HFFc6 (cell line): ENCODE measurements around the gene EPB42. TPM values are rescaled to one million over a fixed set of nuclear protein-coding genes. Genes with fewer than 3 reads are reported as not detected.
"Not testable (repeated sequence)": the region's sequence is repeated elsewhere in the genome, so short reads cannot be mapped to it uniquely, and the experiment has no call there.

ENCODE experiments used
- DNase-seq: peaks from one replicate; pipeline ENCODE4 v3.0.0-alpha.2; 2018
- H3K27ac Mint-ChIP-seq: 2 replicates; pipeline ENCODE4 v1.8.0; 2020; ENCODE audit warnings: mild to moderate bottlenecking, mixed read lengths
- H3K27me3 Mint-ChIP-seq: 2 replicates; pipeline ENCODE4 v1.8.0; 2021; ENCODE audit warnings: mild to moderate bottlenecking, moderate library complexity, mixed read lengths; ENCODE audit not compliant: insufficient read depth
- H3K36me3 Mint-ChIP-seq: 2 replicates; pipeline ENCODE4 v1.8.0; 2021; ENCODE audit warnings: low read depth, mixed read lengths
- H3K4me1 Mint-ChIP-seq: 2 replicates; pipeline ENCODE4 v1.8.0; 2020; ENCODE audit warnings: low read depth, mixed read lengths
- H3K4me3 Mint-ChIP-seq: 2 replicates; pipeline ENCODE4 v1.8.0; 2020; ENCODE audit warnings: mild to moderate bottlenecking, moderate library complexity, mixed read lengths
- H3K9me3 Mint-ChIP-seq: 2 replicates; pipeline ENCODE4 v1.8.0; 2020; ENCODE audit warnings: mild to moderate bottlenecking, mixed read lengths
- CTCF ChIP-seq: fragments of 200-600 bp; sonication (generic); IDR thresholded peaks from 2 replicates; pipeline ENCODE4 v1.5.0; 2021; ENCODE audit warnings: antibody characterized with exemption, mild to moderate bottlenecking
- total RNA-seq, 6 experiments: library from RNA; stranded (reverse); fragmentation: NEBNext Ultra II Directional; extraction: Animal tissue kit (Norgen Biotek cat#: 25700); gene quantifications; 2 replicates in 1 of 6; 3 replicates in 5 of 6; pipeline ENCODE4 v1.2.3, GENCODE V29; 2021

Gene EPB42
- total RNA-seq, 6 experiments from 2014 or later, result not detected

DNA sequence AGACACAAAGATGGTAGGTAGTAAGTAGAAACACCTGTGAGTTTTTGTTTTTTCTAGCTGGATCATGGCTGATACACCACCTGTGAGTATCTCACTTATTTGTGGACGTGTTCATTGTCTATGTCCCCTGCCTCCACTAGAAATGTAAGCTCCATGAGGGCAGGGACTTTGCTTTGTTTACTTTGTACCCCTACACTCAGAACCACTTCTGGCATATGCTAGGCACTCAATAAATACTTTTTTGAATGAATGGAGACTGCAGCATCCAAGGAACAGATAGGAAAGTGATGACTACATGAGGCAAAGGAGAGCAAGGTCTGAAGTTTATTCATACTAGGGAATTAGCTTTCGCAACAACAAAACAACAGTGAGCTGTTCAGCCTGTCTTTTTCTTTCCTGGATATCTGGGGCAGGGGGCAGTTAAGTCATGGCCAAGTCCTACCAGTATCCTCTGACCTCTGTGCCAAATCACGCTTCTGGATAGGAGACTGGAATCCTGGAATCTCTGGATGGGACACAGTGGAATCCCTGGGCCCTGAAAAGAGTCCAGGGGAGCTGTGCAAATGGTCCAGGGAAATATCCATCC lies 11.6 kb upstream of the EPB42 start:
- no peak overlapping the region for H3K4me3 Mint-ChIP-seq
- peaks cover 39% of the 10 kb centered on the region for H3K27me3 Mint-ChIP-seq
- H3K4me1 Mint-ChIP-seq, result no peaks in the 10 kb centered on the region; the same call in 1 of the 2 replicates
- TF ChIP-seq CTCF, result no peak
- H3K27ac Mint-ChIP-seq, result no peak overlapping the region
- DNase-seq, result no peak
- H3K9me3 Mint-ChIP-seq, result no peaks in the 10 kb centered on the region
- no peaks in the 10 kb centered on the region for H3K36me3 Mint-ChIP-seq

- no peaks in the 10 kb centered on the region for H3K36me3 Mint-ChIP-seq
- H3K27me3 Mint-ChIP-seq, result peaks cover 42% of the 10 kb centered on the region
- no peak for TF ChIP-seq CTCF
- H3K9me3 Mint-ChIP-seq, result no peaks in the 10 kb centered on the region
- H3K27ac Mint-ChIP-seq, result no peak overlapping the region; the same call in 1 of the 2 replicates
- no peaks in the 10 kb centered on the region; the same call in 1 of the 2 replicates for H3K4me1 Mint-ChIP-seq
- DNase-seq, result peak; percentile 6
- H3K4me3 Mint-ChIP-seq, result no peak overlapping the region
These were observed 9.9 kb upstream of the EPB42 start for GRCh38 chr15:43230640-43231115.

DNA sequence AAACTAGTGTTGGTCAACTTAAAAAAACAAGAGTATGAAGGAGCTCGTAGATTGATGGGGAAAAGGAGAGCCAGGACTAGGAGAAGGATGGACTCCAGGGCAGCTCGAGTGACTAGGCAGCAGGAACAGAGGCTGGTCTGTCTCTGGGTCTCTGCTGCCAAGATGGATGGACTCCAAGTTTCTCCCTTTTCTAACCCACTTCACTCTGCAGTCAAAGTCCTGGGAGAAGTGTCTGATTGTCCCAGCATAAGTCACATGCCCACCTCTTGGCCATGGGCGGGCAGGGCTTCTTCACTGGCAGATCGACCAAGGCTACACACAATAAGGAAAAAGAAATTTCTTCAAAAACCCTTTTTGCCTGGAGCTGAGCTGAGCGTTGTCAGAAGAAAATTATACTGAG lies 9.2 kb upstream of the EPB42 start:
- Mint-ChIP-seq H3K9me3 (no peaks in the 10 kb centered on the region), H3K27me3 (peaks cover 43% of the 10 kb centered on the region), H3K4me1 (no peaks in the 10 kb centered on the region; the same call in 1 of the 2 replicates), H3K36me3 (no peaks in the 10 kb centered on the region), H3K4me3 (no peak overlapping the region), H3K27ac (no peak overlapping the region)
- DNase-seq, result no peak
- TF ChIP-seq CTCF, result no peak

- H3K36me3 Mint-ChIP-seq, result no peaks in the 10 kb centered on the region
- DNase-seq, result no peak
- H3K9me3 Mint-ChIP-seq, result no peaks in the 10 kb centered on the region
- no peak overlapping the region for H3K4me3 Mint-ChIP-seq
- no peak overlapping the region for H3K27ac Mint-ChIP-seq
- H3K27me3 Mint-ChIP-seq, result peaks cover 40% of the 10 kb centered on the region
- no peak for TF ChIP-seq CTCF
- no peaks in the 10 kb centered on the region; the same call in 1 of the 2 replicates for H3K4me1 Mint-ChIP-seq
These were observed 5.9 kb upstream of the EPB42 start for GRCh38 chr15:43226436-43227305.

DNA sequence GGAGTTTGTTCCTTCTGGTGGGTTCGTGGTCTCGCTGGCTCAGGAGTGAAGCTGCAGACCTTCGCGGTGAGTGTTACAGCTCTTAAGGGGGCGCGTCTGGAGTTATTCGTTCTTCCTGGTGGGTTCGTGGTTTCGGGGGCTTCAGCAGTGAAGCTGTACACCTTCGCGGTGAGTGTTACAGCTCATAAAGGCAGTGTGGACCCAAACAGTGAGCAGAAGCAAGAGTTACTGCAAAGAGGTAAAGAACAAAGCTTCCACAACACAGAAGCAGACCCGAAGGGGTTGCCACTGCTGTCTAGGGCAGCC lies 5.1 kb upstream of the EPB42 start:
- not testable (repeated sequence) for DNase-seq, H3K9me3 Mint-ChIP-seq, H3K4me1 Mint-ChIP-seq, H3K27ac Mint-ChIP-seq, H3K36me3 Mint-ChIP-seq, H3K4me3 Mint-ChIP-seq
- peaks cover 42% of the 10 kb centered on the region for H3K27me3 Mint-ChIP-seq
